ENCODE results near the gene ZGPAT. TPM values are rescaled to one million over a fixed set of nuclear protein-coding genes. Genes with fewer than 3 reads are reported as not detected.

Gene ZGPAT
- total and polyA plus RNA-seq, 2 of the 8 experiments (the other 6 are each of a cell fraction or from before 2014, with no cell fraction given) = 14.5 to 21.4 TPM

- Histone ChIP-seq H3K23me2 (ENCODE audit: low read depth, low read length) (peaks cover 9% of the 10 kb centered on the region; the same call in 1 of the 2 replicates), H2AFZ (ENCODE audit: low read length) (no peak overlapping the region), H2BK15ac (ENCODE audit: low read length) (no peak overlapping the region), H2BK12ac (ENCODE audit: low read depth, low read length) (no peak overlapping the region), H3K36me3 (ENCODE audit: control insufficient read depth in 2 of 4, insufficient read depth in 4 of 4, low read length in 3 of 4) (peaks cover 0 to 12% (median 6%) of the 10 kb centered on the region in 4 experiments; a peak in 3 of 8 replicates), H4K20me1 (replicated peaks in 1 of 2; ENCODE audit: control insufficient read depth in 1 of 2, insufficient read depth in 2 of 2, low read length in 2 of 2) (peaks cover 0 to 3% of the 10 kb centered on the region in 2 experiments), H3K56ac (replicated peaks; ENCODE audit: insufficient read length, low read depth, low read length) (no peak overlapping the region), H3K18ac (ENCODE audit: extremely low read depth, low read length) (no peak overlapping the region), H4K8ac (ENCODE audit: extremely low read depth, insufficient read depth, low read length) (no peak overlapping the region), H3K27me3 (replicated peaks in 1 of 4; ENCODE audit: control insufficient read depth in 3 of 4, extremely low read depth in 1 of 4, insufficient read depth in 3 of 4, low read length in 3 of 4) (peaks cover 0 to 4% (median 3%) of the 10 kb centered on the region in 4 experiments; a peak in 3 of 7 replicates), H2BK120ac (replicated peaks; ENCODE audit: low read depth, low read length) (no peak overlapping the region), H3K4ac (replicated peaks; ENCODE audit: insufficient read length, low read depth, low read length) (no peak overlapping the region), H3K9ac (replicated peaks in 1 of 4; ENCODE audit: extremely low read depth in 1 of 4, low read depth in 3 of 4, low read length in 3 of 4) (no peak overlapping the region), H3K23ac (ENCODE audit: insufficient read length) (no peak overlapping the region), H4K91ac (replicated peaks; ENCODE audit: insufficient read length, low read length) (no peak overlapping the region), H3K79me2 (ENCODE audit: control insufficient read depth in 1 of 2, insufficient read depth in 2 of 2, low read length in 2 of 2) (no peaks in the 10 kb centered on the region), H2AK5ac (ENCODE audit: low read depth, low read length) (no peak overlapping the region), H2BK20ac (ENCODE audit: low read length) (no peak overlapping the region), H2BK5ac (ENCODE audit: low read depth, low read length) (no peak overlapping the region), H3K14ac (ENCODE audit: insufficient read length) (no peak overlapping the region), H3K4me1 (replicated peaks in 1 of 4; ENCODE audit: control insufficient read depth in 3 of 4, insufficient read depth in 4 of 4, low read length in 3 of 4) (peaks cover 0 to 11% (median 10%) of the 10 kb centered on the region in 4 experiments; a peak in 6 of 7 replicates), H3K79me1 (ENCODE audit: low read depth, low read length) (no peaks in the 10 kb centered on the region; the same call in 1 of the 2 replicates), H3K27ac (ENCODE audit: low read depth, low read length) (no peak overlapping the region), H3K4me2 (ENCODE audit: insufficient read depth in 1 of 2, low read depth in 2 of 2, low read length in 2 of 2) (no peak overlapping the region), H4K5ac (ENCODE audit: insufficient read length, low read depth, low read length) (no peak overlapping the region), H3K9me3 (ENCODE audit: insufficient read depth in 2 of 2, low read depth in 1 of 2, low read length in 1 of 2) (no peaks in the 10 kb centered on the region), H3K4me3 (ENCODE audit: extremely low read depth in 1 of 4, insufficient read depth in 2 of 4, low read depth in 3 of 4, low read length in 4 of 4) (no peak overlapping the region)
- CTCF ChIA-PET (ENCODE audit: partially characterized antibody) = interaction anchor here (0.9 to 1.6 kb wide), 5 partner anchors 8 to 151 kb away, joined by 3 to 4 read pairs (median 3); partner anchors contain the start of gene TPD52L2
- no peak for TF ChIP-seq SRF (IDR thresholded peaks at IDR 0.05; ENCODE audit: low read depth, low read length)
- no peak for TF ChIP-seq EGR1 (IDR thresholded peaks at IDR 0.05; ENCODE audit: borderline replicate concordance, low read depth, low read length)
- TF ChIP-seq HDAC6 (IDR thresholded peaks at IDR 0.05; ENCODE audit: low read depth, low read length) = no peak
- no peak for TF ChIP-seq CEBPB (IDR thresholded peaks at IDR 0.05; ENCODE audit: low read depth, low read length)
- TF ChIP-seq POU5F1 (IDR thresholded peaks at IDR 0.05; ENCODE audit: low read depth, low read length) = no peak
- no peak for TF ChIP-seq CHD2 (IDR thresholded peaks at IDR 0.05; ENCODE audit: low read length)
- no peak for TF ChIP-seq TAF7 (optimal IDR thresholded peaks at IDR 0.05; ENCODE audit: borderline replicate concordance, low read depth, low read length)
- no peak for TF ChIP-seq MAFK (IDR thresholded peaks at IDR 0.05; ENCODE audit: low read depth, low read length)
- no peak for TF ChIP-seq KDM5A (IDR thresholded peaks at IDR 0.05; ENCODE audit: low read length)
- no peak for TF ChIP-seq SIN3A (conservative IDR thresholded peaks at IDR 0.05 in 1 of 2, IDR thresholded peaks at IDR 0.05 in 1 of 2; ENCODE audit: low read depth in 1 of 2, low read length in 2 of 2)
- no peak for TF ChIP-seq BRCA1 (IDR thresholded peaks at IDR 0.05; ENCODE audit: low read depth, low read length)
- POLR2A ChIA-PET (ENCODE audit: partially characterized antibody) = interaction anchor here (0.7 to 1.3 kb wide), 3 partner anchors 87 to 213 kb away, joined by 3 read pairs; partner anchors contain the start of gene UCKL1
- DNase-seq (ENCODE audit: low read depth in 1 of 2, low spot score in 2 of 2) = no peak
- WGBS, 2 experiments (ENCODE audit: extremely low coverage in 1 of 2, insufficient coverage in 1 of 2, insufficient read length in 1 of 2, insufficient replicate concordance in 2 of 2, low coverage in 1 of 2, low lambda C conversion rate in 2 of 2, missing lambda C conversion rate in 1 of 2) = 94% methylated on average over 31 of the region's 31 CpGs; no CpG with 5 or more reads in 1 of the 2 experiments
- no peak for FAIRE-seq
Measured at GRCh38 chr20:63743210-63743970, 35.6 kb downstream of the ZGPAT start.

Data from H1 (cell line).